Measurements from ENCODE around the gene EFL1.

Gene EFL1

GRCh38 chr15:82114660-82115059, 147.9 kb downstream of the EFL1 start:
- no peak for DNase-seq

- peak; percentile 71 for DNase-seq
Observed at GRCh38 chr15:82113106-82113715, 149.3 kb downstream of the EFL1 start.

- DNase-seq = peak; percentile 96
Observed at GRCh38 chr15:82111918-82112317, 150.6 kb downstream of the EFL1 start.

- no peak for DNase-seq
Observed at GRCh38 chr15:82110144-82110543, 152.4 kb downstream of the EFL1 start.

GRCh38 chr15:82108489-82109078, 153.9 kb downstream of the EFL1 start:
- DNase-seq = peak; percentile 55

- no peak for DNase-seq
Observed at GRCh38 chr15:82106679-82107078, 155.9 kb downstream of the EFL1 start.

GRCh38 chr15:82105451-82106215, 156.9 kb downstream of the EFL1 start:
- peak; percentile 89 for DNase-seq

- DNase-seq = no peak
Observed at GRCh38 chr15:82103468-82103867, 159.1 kb downstream of the EFL1 start.

GRCh38 chr15:82100111-82100929, 162.2 kb downstream of the EFL1 start:
- DNase-seq = peak; percentile 52

- no peak for DNase-seq
Observed at GRCh38 chr15:82098674-82099073, 163.9 kb downstream of the EFL1 start.

GRCh38 chr15:82095803-82096202, 166.7 kb downstream of the EFL1 start:
- DNase-seq = no peak

- peak; percentile 81 for DNase-seq
Observed at GRCh38 chr15:82093774-82094211, 168.7 kb downstream of the EFL1 start.

- no peak for DNase-seq
Observed at GRCh38 chr15:82093325-82093724, 169.2 kb downstream of the EFL1 start.

GRCh38 chr15:82091636-82092140, 170.8 kb downstream of the EFL1 start:
- DNase-seq = no peak

GRCh38 chr15:82086243-82086995, 176.1 kb downstream of the EFL1 start:
- no peak for DNase-seq

- peak; percentile 95 for DNase-seq
Observed at GRCh38 chr15:82081914-82082762, 180.4 kb downstream of the EFL1 start.

GRCh38 chr15:82080774-82081173, 181.8 kb downstream of the EFL1 start:
- DNase-seq = no peak

All from fibroblast of upper back skin (primary cell).